T-helper 2 cell treated with Interferon-gamma antibody and Interleukin-4, amounts not matched to agents 100 ng/mL and 5 ng/mL, for 36 hours (primary cell): ENCODE results near the gene TMEM140. TPM values are rescaled to one million over a fixed set of nuclear protein-coding genes. Genes with fewer than 3 reads are reported as not detected.

ENCODE experiments used
- intact Hi-C: fragments of 100-400 bp; cut with micrococcal nuclease; formaldehyde crosslinking; loops from one replicate; pipeline ENCODE4 v1.15.1; 2023
- total RNA-seq: library from RNA; stranded (reverse); gene quantifications from 2 replicates; pipeline ENCODE4 v1.2.3, GENCODE V29; 2022

Gene TMEM140
- total RNA-seq, 1 donor from 2014 or later, result 14.0 TPM

- intact Hi-C loops, result loop anchor here (1.0 to 5.0 kb wide), 8 partner anchors 42 to 765 kb away; partner anchors contain the start of genes AGBL3, AKR1B1, BPGM and CNOT4
Observed at GRCh38 chr7:135211946-135212685, 64.2 kb downstream of the TMEM140 start.

- intact Hi-C loops, result loop anchor here (5.0 kb wide), 1 partner anchor 763 kb away; the partner anchor contains the start of gene MTPN
Observed at GRCh38 chr7:135213831-135214230, 66.0 kb downstream of the TMEM140 start.

- intact Hi-C loops, result no loop called here
Observed at GRCh38 chr7:135215180-135215579, 67.3 kb downstream of the TMEM140 start.

- intact Hi-C loops, result no loop called here
Observed at GRCh38 chr7:135215698-135216097, 67.8 kb downstream of the TMEM140 start.

Other genes starting within 250 kb of the TMEM140 start
- gene AGBL3, start 161.6 kb upstream of the TMEM140 start, total RNA-seq, result 1.6 and 2.6 TPM in 2 replicates
- 40.3 and 44.1 TPM in 2 replicates for gene CYREN, start 22.6 kb downstream of the TMEM140 start, total RNA-seq
- gene WDR91, start 63.5 kb downstream of the TMEM140 start, total RNA-seq, result 17.1 and 18.2 TPM in 2 replicates
- gene STRA8, start 85.8 kb downstream of the TMEM140 start, total RNA-seq, result not detected in 2 replicates